Ovary (tissue), 9 donors: ENCODE results near the gene KRT77. TPM values are rescaled to one million over a fixed set of nuclear protein-coding genes. Genes with fewer than 3 reads are reported as not detected.

Source experiments
- DNase-seq, 5 donors: peaks; one replicate each; pipeline ENCODE4 v3.0.0-alpha.2; 2019 to 2020
- H3K27ac ChIP-seq, 2 donors: fragments of 200-600 bp; one replicate each; pipeline versions ENCODE4 v1.5.1 to v1.8.0; 2019 to 2022
- H3K27me3 ChIP-seq: fragments of 200-600 bp; one replicate; pipeline ENCODE4 v1.8.0; 2022
- H3K36me3 ChIP-seq: fragments of 200-600 bp; sonication (generic); one replicate; pipeline ENCODE4 v1.5.1; 2019
- H3K4me1 ChIP-seq: one replicate; pipeline ENCODE4 v1.8.1; 2013; ENCODE audit warnings: mild to moderate bottlenecking, moderate library complexity; ENCODE audit not compliant: insufficient read depth
- H3K4me3 ChIP-seq: fragments of 200-600 bp; sonication (generic); one replicate; pipeline ENCODE4 v1.5.1; 2017
- H3K9me3 ChIP-seq, 2 donors: fragments of 200-600 bp in 1 of 2; sonication (generic) in 1 of 2; one replicate each; pipeline versions ENCODE4 v1.5.1 to v1.8.1; 2013 to 2019; ENCODE audit warnings: mild to moderate bottlenecking in 1 of 2, moderate library complexity in 1 of 2
- CTCF ChIP-seq, 3 donors: fragments of 450-650 bp in 2 of 3; fragments of 200-600 bp in 1 of 3; IDR thresholded peaks; one replicate each; pipeline versions ENCODE4 v1.5.1 to v1.8.0; 2016 to 2022; ENCODE audit warnings: antibody characterized with exemption in 3 of 3, mild to moderate bottlenecking in 1 of 3
- EP300 ChIP-seq: sonication (generic); formaldehyde crosslinking; IDR thresholded peaks from one replicate; pipeline ENCODE4 v1.6.1; 2017; ENCODE audit warnings: antibody characterized with exemption
- POLR2A ChIP-seq: fragments of 450-650 bp; IDR thresholded peaks from one replicate; pipeline ENCODE4 v1.6.1; 2017; ENCODE audit warnings: antibody characterized with exemption, mild to moderate bottlenecking, moderate library complexity
- WGBS, 3 donors: extraction: QIAGEN DNeasy Blood & Tissue Kit in 1 of 3; methylation state at CpG; one replicate each; pipeline versions ENCODE4 v1.1.5 to v1.1.7; 2013 to 2017; 5-methylcytosine and 5-hydroxymethylcytosine counted together
- intact Hi-C, 4 donors: fragments of 100-400 bp; cut with DNase I; formaldehyde crosslinking; loops; one replicate each; pipeline versions ENCODE4 v1.11.0 to v1.15.1; 2022 to 2023
- polyA plus RNA-seq, 2 donors: library from polyadenylated mRNA; stranded (reverse); fragments of 200-250 nt in 1 of 2; fragments of 350-450 nt in 1 of 2; fragmentation: Illumina TruSeq in 1 of 2; extraction: RNeasy Lipid Tissue Mini Kit (QIAGEN cat#74804) in 1 of 2; gene quantifications; one replicate each; pipeline ENCODE4 v1.2.3, GENCODE V29; 2013 to 2014
- total RNA-seq, 7 donors: library from RNA; depleted of rRNA in 2 of 7; stranded (reverse); fragments of >200 nt in 2 of 7; fragmentation: NEBNext Ultra II Directional in 3 of 7; extraction: Animal tissue kit (Norgen Biotek cat#: 25700) in 3 of 7; gene quantifications; one replicate each; pipeline versions ENCODE4 v1.1.0 to v1.2.4, GENCODE V29; 2016 to 2023
- donor health status: DM: no; HTN: no; CAD: no; lungs with moderate emphysema.
- donor health status: DM: no; HTN: no; CAD: no.
- donor health status: Bipolar disorder and iron deficiency.
- donor health status: DM: yes; HTN: yes; CAD: no.
- donor health status: DM: no; HTN: no; CAD: no.
- donor health status: DM: yes; HTN: yes; CAD: no.

The KRT77 gene
- total and polyA plus RNA-seq, 9 donors: not detected

DNA sequence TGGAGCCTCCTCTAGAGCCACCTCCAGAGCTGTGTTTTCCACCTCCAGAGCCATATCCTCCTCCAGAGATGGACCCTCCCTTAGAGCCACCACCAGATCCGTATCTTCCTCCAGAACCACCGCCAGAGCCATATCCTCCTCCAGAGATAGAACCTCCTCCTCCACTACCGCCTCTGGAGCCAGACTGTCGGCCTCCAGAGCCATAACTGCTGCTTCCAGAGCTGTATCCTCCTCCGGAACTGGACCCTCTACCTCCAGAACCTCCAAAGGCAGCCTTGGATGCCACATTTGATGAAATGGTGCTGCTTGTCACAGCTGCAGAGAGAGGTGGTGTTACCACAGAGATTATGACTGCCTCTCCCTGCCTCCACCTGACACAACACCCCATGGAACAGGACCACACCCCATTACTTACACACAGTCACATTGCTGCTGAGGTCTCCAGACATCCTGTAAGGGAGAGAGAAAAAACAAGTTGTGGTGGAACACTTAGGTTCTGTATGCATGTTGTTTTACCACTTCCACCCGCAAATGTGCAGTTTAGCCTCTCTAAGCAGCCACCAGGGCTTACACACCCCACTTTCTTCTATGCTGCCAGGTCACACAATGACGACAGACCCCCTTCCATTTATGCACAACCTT is 58.1 kb downstream of the KRT77 start:
- intact Hi-C loops: no loop called here
- no peaks in the 10 kb centered on the region for H3K9me3 ChIP-seq
- TF ChIP-seq CTCF (IDR thresholded peaks at IDR 0.05): no peak
- no peak for TF ChIP-seq EP300
- TF ChIP-seq POLR2A: no peak
- H3K27ac ChIP-seq: no peak overlapping the region
- no peak for DNase-seq
- H3K36me3 ChIP-seq: no peaks in the 10 kb centered on the region
- WGBS, 3 donors: 50 to 64% (median 51%) methylated on average over 7 of the region's 7 CpGs
- no peaks in the 10 kb centered on the region for H3K4me1 ChIP-seq
- no peak overlapping the region for H3K4me3 ChIP-seq
- no peaks in the 10 kb centered on the region for H3K27me3 ChIP-seq

DNA sequence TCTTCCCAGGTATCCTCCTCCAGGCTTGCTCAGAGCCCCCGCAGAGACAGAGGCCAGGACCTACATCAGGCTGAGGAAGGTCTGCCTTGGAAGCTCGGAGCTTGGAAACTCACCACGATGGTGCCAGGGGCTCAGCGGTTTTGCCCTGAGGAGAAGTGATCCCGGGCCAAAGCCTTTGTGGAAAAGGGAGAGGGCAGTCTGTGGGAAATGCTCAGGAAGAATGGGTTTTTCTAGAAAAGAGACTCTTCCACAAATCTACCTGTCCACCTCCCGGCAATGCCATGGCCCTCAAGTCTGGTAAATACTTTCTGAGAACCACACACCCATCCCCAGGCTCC is 59.3 kb downstream of the KRT77 start:
- H3K9me3 ChIP-seq: no peaks in the 10 kb centered on the region
- DNase-seq: no peak
- H3K27ac ChIP-seq: no peak overlapping the region
- H3K4me1 ChIP-seq: no peaks in the 10 kb centered on the region
- no peak for TF ChIP-seq POLR2A
- no peak for TF ChIP-seq EP300
- no peak for TF ChIP-seq CTCF (IDR thresholded peaks at IDR 0.05)
- 80 to 88% (median 86%) methylated on average over 6 of the region's 6 CpGs for WGBS, 3 donors
- intact Hi-C loops: no loop called here
- no peaks in the 10 kb centered on the region for H3K27me3 ChIP-seq
- no peaks in the 10 kb centered on the region for H3K36me3 ChIP-seq
- no peak overlapping the region for H3K4me3 ChIP-seq

DNA sequence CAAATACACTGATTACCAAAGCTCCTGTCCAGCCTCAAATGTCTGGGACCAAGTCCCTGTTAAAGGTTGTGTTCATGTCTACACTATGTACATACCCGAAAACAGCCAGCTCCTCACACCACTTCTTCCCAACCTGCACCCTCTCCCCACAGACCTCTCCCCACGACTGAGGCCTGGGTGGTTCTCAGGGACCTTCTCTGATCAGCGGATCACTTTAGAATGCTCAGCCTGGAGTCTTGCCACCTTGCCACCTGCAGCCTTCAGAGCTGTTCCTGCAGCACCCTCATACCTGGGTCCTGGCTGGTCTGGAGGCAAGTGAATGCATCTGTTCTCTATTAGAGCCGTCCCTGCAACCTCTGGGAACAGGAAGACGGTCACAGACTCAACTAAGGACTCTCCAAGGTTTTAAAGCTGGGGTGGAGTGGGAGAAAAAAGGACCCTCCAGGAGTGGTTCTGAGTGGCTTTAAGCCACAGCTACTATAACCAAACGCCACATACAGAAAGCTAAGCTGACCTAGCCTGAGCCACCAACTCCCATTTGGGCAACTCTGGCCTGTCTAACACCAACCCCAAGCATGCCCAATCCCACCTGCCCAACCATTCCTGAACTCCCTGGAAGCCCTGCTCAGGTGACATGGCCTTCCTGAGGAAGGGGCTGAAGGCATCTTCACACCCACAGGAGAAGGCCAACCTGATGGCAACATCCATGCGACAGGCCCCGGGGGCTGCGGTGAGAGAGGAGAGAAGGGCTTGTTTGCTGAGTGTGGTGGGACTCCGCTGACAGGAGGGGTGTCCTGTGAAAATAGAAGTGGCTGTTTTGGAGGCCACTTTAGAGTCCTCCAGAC is 59.9 kb downstream of the KRT77 start:
- Histone ChIP-seq H3K27me3 (no peaks in the 10 kb centered on the region), H3K4me1 (no peaks in the 10 kb centered on the region), H3K9me3 (no peaks in the 10 kb centered on the region), H3K27ac (no peak overlapping the region), H3K36me3 (no peaks in the 10 kb centered on the region), H3K4me3 (no peak overlapping the region)
- no peak for DNase-seq
- intact Hi-C loops: no loop called here
- WGBS, 3 donors: 71 to 92% (median 80%) methylated on average over 10 of the region's 10 CpGs
- TF ChIP-seq CTCF (IDR thresholded peaks at IDR 0.05): no peak
- TF ChIP-seq POLR2A: no peak
- no peak for TF ChIP-seq EP300

DNA sequence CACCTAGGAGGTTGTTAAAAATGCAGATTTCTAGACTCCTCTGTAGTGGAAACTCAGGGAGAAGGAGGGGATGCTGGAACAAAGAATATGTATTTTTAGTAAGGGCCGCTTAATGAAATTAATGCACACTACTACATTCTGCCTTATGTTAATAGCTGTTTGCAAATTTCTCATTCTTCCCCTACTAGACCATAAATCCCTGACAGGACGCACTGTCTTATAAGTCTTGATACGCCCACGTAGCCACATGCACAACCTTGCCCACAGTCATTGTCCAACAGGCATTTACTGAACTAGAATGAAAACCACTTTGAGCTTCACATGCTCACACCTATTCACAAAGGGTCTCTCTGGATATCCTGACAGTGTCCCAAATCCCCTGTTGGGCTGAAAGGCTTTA is 61.9 kb downstream of the KRT77 start:
- 50 to 56% (median 51%) methylated on average over 4 of the region's 4 CpGs for WGBS, 3 donors
- intact Hi-C loops: no loop called here
- Histone ChIP-seq H3K4me3 (no peak overlapping the region), H3K4me1 (no peaks in the 10 kb centered on the region), H3K27me3 (no peaks in the 10 kb centered on the region), H3K27ac (no peak overlapping the region), H3K9me3 (no peaks in the 10 kb centered on the region), H3K36me3 (no peaks in the 10 kb centered on the region)
- no peak for TF ChIP-seq EP300
- TF ChIP-seq CTCF (IDR thresholded peaks at IDR 0.05): no peak
- TF ChIP-seq POLR2A: no peak
- no peak for DNase-seq

Other genes with a start within 250 kb of the KRT77 start
- gene KRT6C, start 229.7 kb downstream of the KRT77 start, total RNA-seq: under 1 TPM in 1 of 7 donors, not detected in 6; 0.17 TPM
- not detected for gene KRT6C, start 229.7 kb downstream of the KRT77 start, polyA plus RNA-seq
- gene KRT6A, start 210.3 kb downstream of the KRT77 start, total RNA-seq: 10 to 100 TPM in 1 of 7 donors, 1 to 10 TPM in 3, under 1 TPM in 2, not detected in 1; 0.50 to 14.5 (median 1.4) TPM
- gene KRT6A, start 210.3 kb downstream of the KRT77 start, polyA plus RNA-seq: under 1 TPM in 1 of 2 donors, not detected in 1; 0.15 TPM
- gene KRT5, start 183.1 kb downstream of the KRT77 start, total RNA-seq: 10 to 100 TPM in 2 of 7 donors, 1 to 10 TPM in 3, under 1 TPM in 1, not detected in 1; 1.00 to 16.1 (median 2.0) TPM
- under 1 TPM; 0.25 to 0.55 TPM for gene KRT5, start 183.1 kb downstream of the KRT77 start, polyA plus RNA-seq
- not detected for gene KRT71, start 150.4 kb downstream of the KRT77 start, total RNA-seq
- gene KRT71, start 150.4 kb downstream of the KRT77 start, polyA plus RNA-seq: not detected
- gene KRT74, start 129.7 kb downstream of the KRT77 start, total RNA-seq: not detected
- gene KRT74, start 129.7 kb downstream of the KRT77 start, polyA plus RNA-seq: not detected
- gene KRT72, start 102.1 kb downstream of the KRT77 start, total RNA-seq: not detected
- gene KRT72, start 102.1 kb downstream of the KRT77 start, polyA plus RNA-seq: not detected
- not detected for gene KRT73, start 85.0 kb downstream of the KRT77 start, total RNA-seq
- gene KRT73, start 85.0 kb downstream of the KRT77 start, polyA plus RNA-seq: not detected
- gene KRT2, start 51.3 kb downstream of the KRT77 start, total RNA-seq: not detected
- not detected for gene KRT2, start 51.3 kb downstream of the KRT77 start, polyA plus RNA-seq
- not detected for gene KRT1, start 23.1 kb downstream of the KRT77 start, total RNA-seq
- gene KRT1, start 23.1 kb downstream of the KRT77 start, polyA plus RNA-seq: not detected
- gene KRT76, start 73.8 kb upstream of the KRT77 start, total RNA-seq: not detected
- not detected for gene KRT76, start 73.8 kb upstream of the KRT77 start, polyA plus RNA-seq
- not detected for gene KRT3, start 92.6 kb upstream of the KRT77 start, total RNA-seq
- gene KRT3, start 92.6 kb upstream of the KRT77 start, polyA plus RNA-seq: not detected
- under 1 TPM in 2 of 7 donors, not detected in 5; 0.17 to 0.34 TPM for gene KRT4, start 110.6 kb upstream of the KRT77 start, total RNA-seq
- gene KRT4, start 110.6 kb upstream of the KRT77 start, polyA plus RNA-seq: not detected
- gene KRT79, start 130.8 kb upstream of the KRT77 start, total RNA-seq: not detected
- not detected for gene KRT79, start 130.8 kb upstream of the KRT77 start, polyA plus RNA-seq
- gene KRT78, start 145.5 kb upstream of the KRT77 start, total RNA-seq: under 1 TPM in 1 of 7 donors, not detected in 6; 0.46 TPM
- gene KRT78, start 145.5 kb upstream of the KRT77 start, polyA plus RNA-seq: not detected
- gene KRT8, start 201.6 kb upstream of the KRT77 start, total RNA-seq: 100 to 1,000 TPM in 1 of 7 donors, 10 to 100 TPM in 4, 1 to 10 TPM in 2; 2.7 to 663 (median 47.2) TPM
- 10 to 100 TPM; 16.7 to 43.7 TPM for gene KRT8, start 201.6 kb upstream of the KRT77 start, polyA plus RNA-seq
- gene KRT18, start 245.6 kb upstream of the KRT77 start, total RNA-seq: 1,000 to 10,000 TPM in 1 of 7 donors, 10 to 100 TPM in 4, 1 to 10 TPM in 2; 4.4 to 1,005 (median 64.8) TPM
- gene KRT18, start 245.6 kb upstream of the KRT77 start, polyA plus RNA-seq: 10 to 100 TPM; 17.8 to 38.9 TPM